ENCODE data around the gene EPO. TPM values are rescaled to one million over a fixed set of nuclear protein-coding genes. Genes with fewer than 3 reads are reported as not detected.

Gene EPO
- total and polyA plus RNA-seq, 2 of the 8 experiments (the other 6 are each of a cell fraction or from before 2014, with no cell fraction given), result 0.42 to 0.95 TPM

DNA sequence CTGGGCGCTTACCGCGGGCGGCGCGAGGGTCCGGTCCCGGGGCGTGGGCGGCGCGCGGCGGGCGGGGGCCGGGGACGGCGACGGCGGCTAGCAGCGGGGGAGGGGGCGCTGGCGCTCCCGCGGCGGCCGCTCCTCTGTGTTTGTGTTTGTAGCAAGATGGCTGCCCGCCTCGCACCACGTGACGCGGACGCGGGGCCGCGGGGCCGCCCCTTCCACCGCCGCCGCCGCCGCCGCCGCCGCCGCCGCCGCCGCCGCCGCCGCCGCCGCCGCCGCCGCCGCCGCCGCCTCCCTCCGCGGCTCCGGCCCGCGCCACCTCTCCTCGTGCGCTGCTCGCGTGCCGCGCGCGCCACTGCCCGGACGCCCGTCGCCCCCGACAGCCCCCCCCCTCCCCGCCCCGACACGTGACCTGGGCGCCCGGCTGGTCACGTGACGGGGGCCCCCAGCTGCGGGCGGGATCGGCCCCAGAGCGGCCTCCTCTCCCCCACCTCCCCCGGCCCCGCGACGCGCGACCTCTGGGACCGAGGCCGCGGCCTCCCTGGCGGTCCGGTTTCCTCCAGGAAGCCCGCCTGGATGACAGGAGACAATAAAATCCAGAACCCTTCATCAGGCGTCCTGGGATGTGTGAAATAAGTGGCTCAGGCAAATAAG is 26.0 kb upstream of the EPO start, which contains the start of gene GIGYF1 (continued):
- TF ChIP-seq RAD21 (IDR thresholded peaks at IDR 0.05 in 1 of 2, conservative IDR thresholded peaks at IDR 0.05 in 1 of 2; ENCODE audit: low read depth in 2 of 2, low read length in 2 of 2) (no peak), YY1 (IDR thresholded peaks at IDR 0.05; ENCODE audit: low read depth, low read length) (peak; percentile 82; the same call in 1 of the 2 replicates), TEAD4 (IDR thresholded peaks at IDR 0.05; ENCODE audit: low read depth, low read length) (no peak), RFX5 (IDR thresholded peaks at IDR 0.05; ENCODE audit: borderline replicate concordance, low read depth, low read length) (no peak)
- TF ChIP-seq, protein P1, sequence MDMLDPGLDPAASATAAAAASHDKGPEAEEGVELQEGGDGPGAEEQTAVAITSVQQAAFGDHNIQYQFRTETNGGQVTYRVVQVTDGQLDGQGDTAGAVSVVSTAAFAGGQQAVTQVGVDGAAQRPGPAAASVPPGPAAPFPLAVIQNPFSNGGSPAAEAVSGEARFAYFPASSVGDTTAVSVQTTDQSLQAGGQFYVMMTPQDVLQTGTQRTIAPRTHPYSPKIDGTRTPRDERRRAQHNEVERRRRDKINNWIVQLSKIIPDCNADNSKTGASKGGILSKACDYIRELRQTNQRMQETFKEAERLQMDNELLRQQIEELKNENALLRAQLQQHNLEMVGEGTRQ (IDR thresholded peaks at IDR 0.05; ENCODE audit: low read length), result peak; percentile 86

All from H1 (cell line).